Stimulated activated CD4-positive, alpha-beta T cell treated with anti-CD3 and anti-CD28 coated beads, Interleukin-4, amount 100 ng/mL, for 48 hours (primary cell): ENCODE results near the gene GPER1.

Experiments used
- DNase-seq, 2 donors: peaks; one replicate each; pipeline ENCODE4 v3.0.0-alpha.2; 2020; ENCODE audit warnings: low read depth in 2 of 2

GPER1 gene

GRCh38 chr7:1053816-1054370 lies 34.0 kb upstream of the GPER1 start:
- no peak for DNase-seq

GRCh38 chr7:1054438-1054837 lies 33.5 kb upstream of the GPER1 start:
- DNase-seq, result no peak

- peak in 1 of 2 donors; percentile 32 for DNase-seq
Observed at GRCh38 chr7:1054861-1055450, 33.0 kb upstream of the GPER1 start.

DNA sequence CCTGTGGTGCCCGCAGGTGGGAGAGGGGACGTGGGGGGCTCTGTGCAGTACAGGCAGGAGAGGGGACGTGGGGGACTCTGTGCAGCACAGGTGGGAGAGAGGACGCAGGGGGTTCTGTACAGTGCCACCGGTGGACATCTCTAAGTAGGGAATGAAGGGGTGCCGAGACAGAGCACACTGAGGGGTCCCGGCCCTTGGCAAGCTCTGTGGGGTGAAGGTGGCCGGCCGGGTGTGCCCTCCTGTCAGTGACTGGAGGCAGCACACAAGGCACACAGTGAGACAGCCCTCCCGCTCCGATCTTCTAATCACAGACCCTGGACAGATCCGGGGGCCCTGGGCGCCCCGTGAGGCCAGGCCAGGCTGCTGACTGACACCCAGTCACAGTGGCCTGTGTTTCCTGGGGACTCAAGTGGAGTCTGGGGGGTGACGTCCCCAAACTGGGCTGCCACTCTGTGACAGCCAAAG lies 32.4 kb upstream of the GPER1 start:
- DNase-seq, result no peak

DNA sequence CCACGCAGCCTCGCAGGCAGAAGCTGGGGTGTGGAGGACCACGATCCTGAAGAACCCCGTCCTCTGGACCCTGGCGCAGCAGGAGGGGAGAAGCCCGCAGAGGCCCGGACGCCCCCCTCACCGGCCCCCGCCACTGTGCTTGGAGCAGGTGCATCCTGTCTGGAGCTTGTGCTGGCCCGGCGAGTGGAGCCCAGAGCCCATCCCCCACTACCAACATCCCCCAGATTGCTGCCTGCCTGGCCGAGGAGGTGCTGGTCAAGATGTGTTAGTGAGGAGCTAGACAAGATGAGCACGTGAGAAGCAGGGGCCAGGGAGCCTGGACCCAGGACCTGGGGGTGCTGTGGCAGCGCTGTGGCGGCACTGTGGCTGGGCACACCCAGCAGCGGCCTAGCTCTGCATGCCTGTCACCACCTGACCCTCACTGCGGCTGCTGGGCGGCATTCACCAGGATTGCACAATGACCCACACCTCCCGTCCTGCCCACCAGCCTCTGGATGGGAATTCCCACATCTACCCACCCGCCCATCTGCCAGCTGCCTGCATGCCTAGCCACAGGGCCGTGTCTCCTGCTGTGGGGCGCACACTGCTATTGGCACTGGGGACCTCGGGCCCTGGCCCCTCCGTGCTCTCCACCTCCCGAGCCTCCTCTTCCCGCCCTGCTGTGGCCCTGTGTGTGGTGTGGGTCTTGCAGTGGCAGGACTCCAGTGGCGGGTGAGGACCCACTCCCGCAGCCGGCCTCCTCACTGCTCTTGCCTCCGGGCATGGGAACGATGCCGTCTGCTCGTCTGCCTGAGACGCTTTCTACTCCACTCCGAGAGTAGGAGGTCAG lies 31.7 kb upstream of the GPER1 start:
- no peak for DNase-seq

GRCh38 chr7:1056785-1057410 lies 31.0 kb upstream of the GPER1 start:
- DNase-seq, result no peak

- DNase-seq, result no peak
Observed at GRCh38 chr7:1057416-1058291, 30.3 kb upstream of the GPER1 start.

- DNase-seq, result no peak
Observed at GRCh38 chr7:1058311-1058710, 29.6 kb upstream of the GPER1 start.

GRCh38 chr7:1058821-1059199 lies 29.1 kb upstream of the GPER1 start:
- DNase-seq, result no peak

- DNase-seq, result no peak
Observed at GRCh38 chr7:1059200-1060091, 28.5 kb upstream of the GPER1 start.

- no peak for DNase-seq
Observed at GRCh38 chr7:1060315-1061072, 27.4 kb upstream of the GPER1 start.

DNA sequence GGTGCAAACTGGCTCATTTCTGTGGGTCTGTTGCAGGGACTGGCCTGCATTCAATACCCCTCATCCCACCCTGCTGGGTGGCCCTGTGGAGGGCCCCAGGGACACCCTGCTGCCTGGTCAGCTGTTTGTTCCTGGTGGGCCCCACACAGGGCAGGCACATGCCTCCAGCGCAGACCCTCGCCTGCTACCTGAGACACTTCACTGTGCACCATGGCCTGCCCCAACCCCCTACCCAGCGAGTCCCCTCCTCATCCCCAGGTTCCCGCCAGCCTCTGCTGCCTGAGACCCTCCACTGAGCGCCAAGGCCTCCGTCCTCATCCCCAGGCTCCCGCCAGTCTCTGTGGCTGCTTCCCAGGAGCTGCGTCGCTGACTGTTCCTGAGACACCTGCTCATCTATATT lies 26.7 kb upstream of the GPER1 start:
- no peak for DNase-seq

DNA sequence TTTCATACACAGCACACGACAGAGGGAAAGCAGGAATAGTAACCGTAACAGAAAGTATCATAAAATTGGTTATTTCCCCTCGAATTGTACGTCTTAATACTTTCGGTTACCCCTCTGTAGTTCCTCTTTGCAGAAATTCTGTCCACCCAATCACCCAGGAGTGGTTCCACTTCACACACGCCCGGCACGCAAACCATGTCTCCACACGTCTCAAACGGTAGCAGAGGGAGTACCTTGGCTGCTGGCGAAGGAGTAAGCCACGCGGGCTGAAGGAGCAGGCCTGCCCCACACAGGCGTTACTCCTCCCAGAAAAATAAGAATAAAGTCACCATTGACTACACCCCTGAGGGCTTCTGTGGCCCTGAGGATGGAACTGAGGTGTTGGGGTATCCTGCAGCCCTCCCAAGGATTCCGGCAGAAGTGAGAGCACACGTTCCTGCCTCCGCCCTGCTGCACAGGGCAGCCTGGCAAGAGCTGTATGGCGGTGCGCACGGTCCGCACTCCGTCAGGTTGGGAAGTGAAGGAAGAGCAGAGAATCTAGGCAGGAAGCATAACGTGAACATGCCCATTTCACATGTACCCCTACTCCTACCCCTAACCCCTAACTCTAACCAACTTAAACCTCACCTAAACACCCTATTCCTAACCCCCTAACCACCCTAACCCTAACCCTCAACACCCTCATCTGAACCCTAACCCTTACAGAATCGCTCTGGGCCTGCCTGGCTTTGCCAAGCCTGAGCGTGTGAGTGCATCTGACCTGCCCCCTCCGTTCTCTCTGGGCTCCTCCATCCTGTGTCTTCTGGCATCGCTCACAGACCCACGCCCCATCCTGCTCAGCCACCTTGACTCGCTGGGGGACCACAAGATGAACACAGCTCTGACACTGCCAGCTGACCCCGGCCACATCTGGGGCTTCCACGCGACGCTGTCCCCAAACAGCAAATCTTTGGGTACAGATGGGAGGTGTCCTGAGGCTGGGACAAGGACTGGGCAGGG lies 25.3 kb upstream of the GPER1 start:
- no peak for DNase-seq

- no peak for DNase-seq
Observed at GRCh38 chr7:1063361-1063760, 24.6 kb upstream of the GPER1 start.

GRCh38 chr7:1064581-1064980 lies 23.3 kb upstream of the GPER1 start:
- no peak for DNase-seq

- no peak for DNase-seq
Observed at GRCh38 chr7:1065263-1065584, 22.7 kb upstream of the GPER1 start.

- peak; percentile 79 to 81 for DNase-seq
Observed at GRCh38 chr7:1065585-1066241, 22.2 kb upstream of the GPER1 start.

GRCh38 chr7:1066242-1066588 lies 21.7 kb upstream of the GPER1 start:
- DNase-seq, result no peak
